Upper lobe of left lung (tissue), 4 donors: ENCODE results near the gene PDE1C.
"Not testable (repeated sequence)": the region's sequence is repeated elsewhere in the genome, so short reads cannot be mapped to it uniquely, and the experiment has no call there.

Source experiments
- CTCF ChIP-seq, 6 experiments: fragments of 450-650 bp in 4 of 6; fragments of 200-600 bp in 2 of 6; sonication (generic) in 2 of 6; IDR thresholded peaks; one replicate each; pipeline ENCODE4 v1.5.1; 2016 to 2019; ENCODE audit warnings: antibody characterized with exemption in 6 of 6
- EP300 ChIP-seq, 4 donors: sonication (generic); formaldehyde crosslinking; IDR thresholded peaks; one replicate each; pipeline ENCODE4 v1.5.1; 2017; ENCODE audit warnings: antibody characterized with exemption in 4 of 4, control low read depth in 2 of 4
- POLR2A ChIP-seq, 4 donors: fragments of 450-650 bp; IDR thresholded peaks; one replicate each; pipeline ENCODE4 v1.5.1; 2016 to 2017; ENCODE audit warnings: antibody characterized with exemption in 4 of 4, mild to moderate bottlenecking in 2 of 4

- not testable (repeated sequence) for TF ChIP-seq POLR2A, CTCF, EP300 (IDR thresholded peaks at IDR 0.05)
Measured at GRCh38 chr7:32076802-32077201, 6.6 kb upstream of the PDE1C start.
